Neural cell (in vitro differentiated cells): ENCODE results near the gene FASTK. TPM values are rescaled to one million over a fixed set of nuclear protein-coding genes. Genes with fewer than 3 reads are reported as not detected.

Experiments used
- H2AFZ ChIP-seq: fragments of 200-600, 300-800 bp; sonication (generic), shearing (Covaris generic); 2 replicates; pipeline ENCODE4 v1.6.0; 2014; ENCODE audit warnings: low read depth, mild to moderate bottlenecking, antibody characterized with exemption, low read length, moderate library complexity
- H3F3A ChIP-seq: fragments of 200-600 bp; shearing (Covaris generic); 2 replicates; pipeline ENCODE4 v1.6.1; 2016; ENCODE audit warnings: mild to moderate bottlenecking, moderate library complexity, mixed read lengths, antibody characterized with exemption, low read length; ENCODE audit not compliant: insufficient read depth, poor library complexity, severe bottlenecking
- H3K27ac ChIP-seq: fragments of 200-600, 300-800 bp; sonication (generic), shearing (Covaris generic); 2 replicates; pipeline ENCODE4 v1.5.1; 2014; ENCODE audit warnings: mild to moderate bottlenecking, low read length, moderate library complexity
- H3K27me3 ChIP-seq: fragments of 300-800, 200-600 bp; sonication (generic), shearing (Covaris generic); 2 replicates; pipeline ENCODE4 v1.6.0; 2014; ENCODE audit warnings: mild to moderate bottlenecking, low read depth, low read length, moderate library complexity; ENCODE audit not compliant: insufficient read depth
- H3K36me3 ChIP-seq: fragments of 300-800, 200-600 bp; sonication (generic), shearing (Covaris generic); 2 replicates; pipeline ENCODE4 v1.5.1; 2014; ENCODE audit warnings: mild to moderate bottlenecking, antibody characterized with exemption, low read length, moderate library complexity; ENCODE audit not compliant: insufficient read depth
- H3K4me2 ChIP-seq: fragments of 300-800, 200-600 bp; sonication (generic), shearing (Covaris generic); 2 replicates; pipeline ENCODE4 v1.6.0; 2014; ENCODE audit warnings: mild to moderate bottlenecking, low read length
- H3K4me3 ChIP-seq: fragments of 300-800, 200-600 bp; sonication (generic), shearing (Covaris generic); 2 replicates; pipeline ENCODE4 v1.5.1; 2014; ENCODE audit warnings: mild to moderate bottlenecking, low read length, moderate library complexity
- H3K79me2 ChIP-seq: fragments of 200-600 bp; shearing (Covaris generic); replicated peaks from 2 replicates; pipeline ENCODE4 v1.6.0; 2014; ENCODE audit warnings: mild to moderate bottlenecking, low read length, moderate library complexity; ENCODE audit not compliant: insufficient read depth
- H3K9ac ChIP-seq: fragments of 300-800, 200-600 bp; sonication (generic), shearing (Covaris generic); 2 replicates; pipeline ENCODE4 v1.6.1; 2016; ENCODE audit warnings: mild to moderate bottlenecking, low read length, mixed read lengths
- H3K9me2 ChIP-seq: fragments of 200-600 bp; shearing (Covaris generic); 2 replicates; pipeline ENCODE4 v1.6.1; 2016; ENCODE audit warnings: mild to moderate bottlenecking, low read length, mixed read lengths; ENCODE audit not compliant: insufficient read depth
- H3K9me3 ChIP-seq: fragments of 200-600, 300-800 bp; sonication (generic), shearing (Covaris generic); 2 replicates; pipeline ENCODE4 v1.6.1; 2016; ENCODE audit warnings: mild to moderate bottlenecking, mixed run types, low read length, moderate library complexity, mixed read lengths
- H4K20me1 ChIP-seq: fragments of 200-600 bp; shearing (Covaris generic); 2 replicates; pipeline ENCODE4 v1.6.1; 2016; ENCODE audit warnings: mild to moderate bottlenecking, mixed run types; ENCODE audit not compliant: insufficient read depth
- EP300 ChIP-seq: fragments of 450-650 bp; conservative IDR thresholded peaks from 2 replicates; pipeline ENCODE4 v1.6.1; 2014; ENCODE audit warnings: antibody characterized with exemption, mild to moderate bottlenecking, moderate library complexity; ENCODE audit not compliant: poor library complexity, severe bottlenecking
- EZH2 ChIP-seq: fragments of 200-600, 300-800 bp; shearing (Covaris generic), sonication (generic); IDR thresholded peaks from 2 replicates; pipeline ENCODE4 v1.6.1; 2014; ENCODE audit warnings: antibody characterized with exemption, low read length, borderline replicate concordance, mild to moderate bottlenecking; ENCODE audit not compliant: insufficient read depth, poor library complexity, severe bottlenecking
- MXI1 ChIP-seq: fragments of 450-650 bp; conservative IDR thresholded peaks from 2 replicates; pipeline ENCODE4 v1.6.1; 2014; ENCODE audit warnings: antibody characterized with exemption, mild to moderate bottlenecking; ENCODE audit not compliant: poor library complexity, severe bottlenecking
- POLR2AphosphoS5 ChIP-seq: IDR thresholded peaks from 2 replicates; pipeline ENCODE4 v1.6.1; 2012
- RAD21 ChIP-seq: fragments of 450-650 bp; conservative IDR thresholded peaks from 2 replicates; pipeline ENCODE4 v1.6.1; 2014; ENCODE audit warnings: antibody characterized with exemption, mild to moderate bottlenecking, moderate library complexity
- SMC3 ChIP-seq: fragments of 450-650 bp; conservative IDR thresholded peaks from 2 replicates; pipeline ENCODE4 v1.6.1; 2014; ENCODE audit warnings: antibody characterized with exemption, mild to moderate bottlenecking, moderate library complexity; ENCODE audit not compliant: poor library complexity
- TAF1 ChIP-seq: IDR thresholded peaks from 2 replicates; pipeline ENCODE4 v1.6.1; 2012; ENCODE audit warnings: low read depth
- polyA plus RNA-seq: library from polyadenylated mRNA; depleted of rRNA; stranded (reverse); fragments of >200 nt; gene quantifications from 2 replicates; pipeline ENCODE4 v1.2.3, GENCODE V29; 2014
- TF ChIP-seq, protein P1 (sequence below): IDR thresholded peaks from 2 replicates; pipeline ENCODE4 v1.6.1; 2012; ENCODE audit warnings: borderline replicate concordance
- TF ChIP-seq, protein P2 (sequence below): fragments of 450-650 bp; IDR thresholded peaks from 2 replicates; pipeline ENCODE4 v1.5.1; 2014; ENCODE audit warnings: antibody characterized with exemption, mild to moderate bottlenecking, moderate library complexity; ENCODE audit not compliant: poor library complexity, severe bottlenecking

FASTK gene
- polyA plus RNA-seq, 1 donor from 2014 or later: 147 TPM

DNA sequence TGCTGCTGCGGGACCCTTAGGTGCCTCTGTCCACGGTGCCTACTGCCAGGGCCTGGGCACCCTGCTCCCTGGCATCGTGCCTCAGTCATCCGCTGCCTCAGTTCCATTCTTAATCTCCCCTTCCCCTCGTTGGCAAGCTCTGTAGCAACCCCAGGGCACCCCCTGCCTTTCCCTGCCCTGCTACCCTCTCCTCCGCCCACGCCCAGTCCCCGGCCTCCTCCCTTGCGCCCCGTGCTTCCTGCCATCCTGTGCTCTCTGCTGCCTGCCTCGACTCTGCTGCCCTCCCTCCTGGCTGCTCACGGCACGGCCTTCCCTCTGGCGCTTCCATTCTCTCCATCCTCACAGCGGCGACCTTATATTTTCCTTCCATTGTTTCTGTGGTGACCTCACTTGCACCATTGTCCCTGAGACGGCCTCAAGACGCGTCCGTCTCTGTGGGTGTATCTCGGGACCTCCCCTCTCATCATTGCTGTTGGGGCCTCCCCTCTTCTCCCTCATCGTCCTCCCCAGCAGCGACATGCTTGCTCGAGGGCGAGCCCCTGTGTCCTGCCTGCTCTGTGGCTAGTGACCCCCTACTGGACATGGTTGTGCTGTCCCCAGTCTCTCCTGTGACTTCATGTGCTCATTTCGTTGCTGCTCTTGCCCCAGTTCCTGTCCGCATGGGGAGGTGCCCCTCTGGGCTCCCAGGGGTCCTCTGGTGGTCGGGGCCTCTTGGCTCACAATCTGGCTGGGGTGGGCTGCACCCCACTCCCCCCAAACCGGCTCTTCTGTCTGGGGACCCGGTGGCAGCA, 41.0 kb upstream of the FASTK start:
- H4K20me1 ChIP-seq: peaks cover 24% of the 10 kb centered on the region
- no peak overlapping the region for H3K9ac ChIP-seq
- no peak overlapping the region for H3K4me2 ChIP-seq
- H2AFZ ChIP-seq: no peak overlapping the region
- no peaks in the 10 kb centered on the region for H3K79me2 ChIP-seq
- no peak overlapping the region for H3K27ac ChIP-seq
- TF ChIP-seq SMC3: no peak
- TF ChIP-seq TAF1: no peak
- TF ChIP-seq RAD21: no peak
- peaks cover 1% of the 10 kb centered on the region for H3F3A ChIP-seq
- H3K27me3 ChIP-seq: peaks cover under 1% of the 10 kb centered on the region
- no peaks in the 10 kb centered on the region for H3K36me3 ChIP-seq
- H3K9me2 ChIP-seq: no peaks in the 10 kb centered on the region
- H3K9me3 ChIP-seq: no peaks in the 10 kb centered on the region
- H3K4me3 ChIP-seq: no peak overlapping the region

DNA sequence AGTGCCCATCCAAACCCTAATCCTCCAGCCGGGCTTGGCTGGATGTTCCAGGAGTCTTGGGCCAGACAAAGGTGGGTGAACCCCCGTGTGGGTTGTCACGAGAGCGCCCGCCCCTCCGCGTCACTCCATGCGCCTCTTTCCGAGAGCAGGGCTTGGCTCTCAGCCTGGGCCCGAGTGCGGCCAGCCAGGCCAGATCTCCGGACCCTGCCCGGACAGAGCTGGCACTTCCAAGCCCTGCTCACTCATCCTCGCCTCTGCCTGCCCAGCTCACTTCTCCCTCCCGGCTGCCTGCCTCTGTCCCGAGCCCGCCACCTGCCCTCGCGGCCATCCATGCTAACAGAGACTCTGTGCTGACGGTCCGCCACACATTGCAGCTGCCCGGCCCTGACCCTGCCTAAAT, 40.3 kb upstream of the FASTK start:
- H2AFZ ChIP-seq: no peak overlapping the region
- H3K9me3 ChIP-seq: no peaks in the 10 kb centered on the region
- peaks cover 31% of the 10 kb centered on the region for H4K20me1 ChIP-seq
- no peak overlapping the region for H3K4me3 ChIP-seq
- no peak overlapping the region for H3K9ac ChIP-seq
- H3K79me2 ChIP-seq: peaks cover 3% of the 10 kb centered on the region
- no peaks in the 10 kb centered on the region for H3F3A ChIP-seq
- H3K27me3 ChIP-seq: peaks cover 7% of the 10 kb centered on the region
- no peaks in the 10 kb centered on the region for H3K36me3 ChIP-seq
- H3K27ac ChIP-seq: no peak overlapping the region
- TF ChIP-seq MXI1: no peak
- TF ChIP-seq EP300: no peak
- no peak for TF ChIP-seq EZH2
- no peak for TF ChIP-seq POLR2AphosphoS5
- no peak overlapping the region for H3K4me2 ChIP-seq
- H3K9me2 ChIP-seq: no peaks in the 10 kb centered on the region

DNA sequence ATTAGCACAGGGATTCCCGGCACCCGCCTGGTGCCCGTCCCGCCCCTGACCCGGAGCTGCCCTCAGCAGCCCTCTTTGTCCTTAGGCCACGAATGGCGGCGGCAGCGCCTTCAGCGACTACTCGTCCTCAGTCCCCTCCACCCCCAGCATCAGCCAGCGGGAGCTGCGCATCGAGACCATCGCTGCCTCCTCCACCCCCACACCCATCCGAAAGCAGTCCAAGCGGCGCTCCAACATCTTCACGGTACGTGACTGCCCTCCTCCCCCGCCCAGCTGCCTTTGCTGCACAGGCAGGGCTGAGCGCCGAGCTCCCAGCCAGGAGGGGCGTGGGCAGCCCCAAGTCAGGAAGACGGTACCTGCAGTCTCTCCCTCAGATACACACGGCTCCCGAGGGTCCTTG, 39.3 kb upstream of the FASTK start:
- Histone ChIP-seq H3K4me2 (no peak overlapping the region), H3K9ac (no peak overlapping the region), H3K27ac (no peak overlapping the region), H3K4me3 (no peak overlapping the region), H3K9me2 (no peaks in the 10 kb centered on the region), H3K36me3 (no peaks in the 10 kb centered on the region), H3F3A (no peaks in the 10 kb centered on the region), H2AFZ (no peak overlapping the region), H3K9me3 (no peaks in the 10 kb centered on the region), H3K79me2 (peaks cover 3% of the 10 kb centered on the region), H4K20me1 (peaks cover 31% of the 10 kb centered on the region), H3K27me3 (peaks cover 11% of the 10 kb centered on the region)
- TF ChIP-seq MXI1: no peak
- TF ChIP-seq SMC3: no peak
- TF ChIP-seq, protein P1, sequence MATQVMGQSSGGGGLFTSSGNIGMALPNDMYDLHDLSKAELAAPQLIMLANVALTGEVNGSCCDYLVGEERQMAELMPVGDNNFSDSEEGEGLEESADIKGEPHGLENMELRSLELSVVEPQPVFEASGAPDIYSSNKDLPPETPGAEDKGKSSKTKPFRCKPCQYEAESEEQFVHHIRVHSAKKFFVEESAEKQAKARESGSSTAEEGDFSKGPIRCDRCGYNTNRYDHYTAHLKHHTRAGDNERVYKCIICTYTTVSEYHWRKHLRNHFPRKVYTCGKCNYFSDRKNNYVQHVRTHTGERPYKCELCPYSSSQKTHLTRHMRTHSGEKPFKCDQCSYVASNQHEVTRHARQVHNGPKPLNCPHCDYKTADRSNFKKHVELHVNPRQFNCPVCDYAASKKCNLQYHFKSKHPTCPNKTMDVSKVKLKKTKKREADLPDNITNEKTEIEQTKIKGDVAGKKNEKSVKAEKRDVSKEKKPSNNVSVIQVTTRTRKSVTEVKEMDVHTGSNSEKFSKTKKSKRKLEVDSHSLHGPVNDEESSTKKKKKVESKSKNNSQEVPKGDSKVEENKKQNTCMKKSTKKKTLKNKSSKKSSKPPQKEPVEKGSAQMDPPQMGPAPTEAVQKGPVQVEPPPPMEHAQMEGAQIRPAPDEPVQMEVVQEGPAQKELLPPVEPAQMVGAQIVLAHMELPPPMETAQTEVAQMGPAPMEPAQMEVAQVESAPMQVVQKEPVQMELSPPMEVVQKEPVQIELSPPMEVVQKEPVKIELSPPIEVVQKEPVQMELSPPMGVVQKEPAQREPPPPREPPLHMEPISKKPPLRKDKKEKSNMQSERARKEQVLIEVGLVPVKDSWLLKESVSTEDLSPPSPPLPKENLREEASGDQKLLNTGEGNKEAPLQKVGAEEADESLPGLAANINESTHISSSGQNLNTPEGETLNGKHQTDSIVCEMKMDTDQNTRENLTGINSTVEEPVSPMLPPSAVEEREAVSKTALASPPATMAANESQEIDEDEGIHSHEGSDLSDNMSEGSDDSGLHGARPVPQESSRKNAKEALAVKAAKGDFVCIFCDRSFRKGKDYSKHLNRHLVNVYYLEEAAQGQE: no peak
- TF ChIP-seq RAD21: no peak
- no peak for TF ChIP-seq EZH2
- TF ChIP-seq TAF1: no peak
- TF ChIP-seq EP300: no peak
- TF ChIP-seq, protein P2, sequence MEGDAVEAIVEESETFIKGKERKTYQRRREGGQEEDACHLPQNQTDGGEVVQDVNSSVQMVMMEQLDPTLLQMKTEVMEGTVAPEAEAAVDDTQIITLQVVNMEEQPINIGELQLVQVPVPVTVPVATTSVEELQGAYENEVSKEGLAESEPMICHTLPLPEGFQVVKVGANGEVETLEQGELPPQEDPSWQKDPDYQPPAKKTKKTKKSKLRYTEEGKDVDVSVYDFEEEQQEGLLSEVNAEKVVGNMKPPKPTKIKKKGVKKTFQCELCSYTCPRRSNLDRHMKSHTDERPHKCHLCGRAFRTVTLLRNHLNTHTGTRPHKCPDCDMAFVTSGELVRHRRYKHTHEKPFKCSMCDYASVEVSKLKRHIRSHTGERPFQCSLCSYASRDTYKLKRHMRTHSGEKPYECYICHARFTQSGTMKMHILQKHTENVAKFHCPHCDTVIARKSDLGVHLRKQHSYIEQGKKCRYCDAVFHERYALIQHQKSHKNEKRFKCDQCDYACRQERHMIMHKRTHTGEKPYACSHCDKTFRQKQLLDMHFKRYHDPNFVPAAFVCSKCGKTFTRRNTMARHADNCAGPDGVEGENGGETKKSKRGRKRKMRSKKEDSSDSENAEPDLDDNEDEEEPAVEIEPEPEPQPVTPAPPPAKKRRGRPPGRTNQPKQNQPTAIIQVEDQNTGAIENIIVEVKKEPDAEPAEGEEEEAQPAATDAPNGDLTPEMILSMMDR: no peak
- TF ChIP-seq POLR2AphosphoS5: no peak
